ENCODE results near the gene SPTBN5.

SPTBN5 gene

DNA sequence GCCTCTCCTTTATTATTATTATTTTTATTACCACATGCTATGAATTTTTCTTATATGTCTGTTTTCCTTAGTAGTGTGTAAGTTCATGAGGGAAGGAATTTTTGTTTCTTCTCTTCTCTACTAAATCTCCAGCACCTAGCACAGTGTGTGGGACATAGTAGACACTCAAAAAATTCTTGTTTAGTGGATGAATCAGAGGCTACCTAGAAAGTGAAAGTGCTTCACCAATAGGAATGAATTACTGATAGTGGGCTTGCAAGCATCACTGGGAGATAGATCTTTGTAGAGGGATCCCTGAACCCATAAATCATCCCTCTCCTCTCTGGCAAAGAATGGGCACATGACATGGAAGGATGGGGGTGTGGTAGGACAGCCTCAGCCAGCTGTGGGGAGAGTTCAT is 8.5 kb downstream of the SPTBN5 start:
- DNase-seq (ENCODE audit: low read depth in 3 of 3, low spot score in 1 of 3): no peak

DNA sequence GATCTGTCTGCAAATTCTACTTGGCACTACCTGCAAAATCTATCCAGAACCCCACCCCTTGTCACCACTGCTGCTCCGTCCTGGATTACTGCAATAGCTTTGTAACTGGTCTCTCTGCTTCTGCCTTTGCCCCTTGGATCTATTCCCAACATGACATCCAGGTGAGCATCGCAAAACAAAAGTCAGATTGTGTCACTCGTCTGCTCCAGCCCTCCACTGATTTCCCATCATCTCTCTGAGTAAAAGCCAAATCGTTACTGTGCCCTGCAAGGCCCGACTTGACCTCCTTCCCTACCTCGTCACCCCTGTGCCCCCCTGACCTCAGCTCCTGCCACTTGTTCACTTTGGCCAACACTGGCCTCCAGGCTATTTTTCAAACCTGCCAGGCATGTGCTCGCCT is 9.4 kb downstream of the SPTBN5 start:
- no peak for DNase-seq (ENCODE audit: low read depth in 3 of 3, low spot score in 1 of 3)

DNA sequence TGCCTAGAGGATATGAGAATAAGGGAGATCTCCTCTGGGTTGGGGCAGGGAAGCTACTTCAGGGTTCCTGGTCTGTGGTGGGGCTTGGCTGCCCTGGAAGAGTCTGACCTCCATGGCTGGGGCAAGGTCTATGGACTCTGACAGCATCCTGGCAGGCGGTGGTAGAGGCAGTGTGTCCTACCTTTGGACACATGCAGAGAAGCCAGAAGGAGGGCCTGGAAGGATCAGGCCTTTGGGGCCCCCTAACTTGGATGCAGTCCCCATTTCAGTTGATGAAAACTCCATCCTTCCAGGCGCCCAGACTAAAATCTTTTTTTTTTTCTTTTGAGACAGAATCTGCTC is 10.4 kb downstream of the SPTBN5 start:
- DNase-seq (ENCODE audit: low read depth in 3 of 3, low spot score in 1 of 3): no peak

DNA sequence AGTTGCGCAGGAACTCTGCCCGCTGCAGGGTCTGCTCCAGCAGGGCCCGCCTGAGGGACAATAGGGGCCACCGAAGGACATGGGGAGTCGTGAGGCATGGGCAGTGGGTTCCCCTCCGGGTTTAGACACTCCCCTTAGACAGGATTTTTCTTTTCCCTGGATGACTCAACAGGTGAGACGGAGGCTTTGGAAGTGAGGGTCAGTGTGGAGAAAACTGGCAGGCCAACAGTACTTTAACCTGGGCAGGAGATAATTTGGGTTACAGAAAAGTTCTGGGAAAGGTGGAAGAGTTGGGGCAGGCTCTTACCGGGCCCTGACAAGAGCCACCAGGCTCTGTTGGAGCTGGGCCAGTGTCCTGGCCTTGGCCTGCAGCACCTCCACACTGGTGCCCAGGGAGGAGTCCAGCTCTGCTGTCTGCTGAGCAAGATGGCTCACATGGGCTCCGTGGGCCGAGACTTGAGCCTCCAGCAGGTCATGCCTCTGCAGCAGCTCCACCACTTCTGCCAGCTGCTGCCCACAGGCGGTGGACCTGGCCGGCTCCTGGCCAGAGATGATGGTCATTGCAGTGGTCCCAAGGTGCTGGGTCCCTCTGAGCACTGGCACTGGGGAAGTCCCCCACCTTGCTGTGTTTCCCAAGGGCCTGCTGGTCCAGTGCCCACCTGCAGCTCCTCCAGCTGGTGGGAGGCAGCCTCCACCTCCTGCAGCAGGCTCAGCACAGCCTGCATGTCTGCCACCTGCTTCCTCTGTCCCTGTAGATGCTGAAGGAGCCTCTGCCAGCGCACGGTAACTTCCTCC is 11.0 kb downstream of the SPTBN5 start:
- DNase-seq (ENCODE audit: low read depth in 3 of 3, low spot score in 1 of 3): no peak

DNA sequence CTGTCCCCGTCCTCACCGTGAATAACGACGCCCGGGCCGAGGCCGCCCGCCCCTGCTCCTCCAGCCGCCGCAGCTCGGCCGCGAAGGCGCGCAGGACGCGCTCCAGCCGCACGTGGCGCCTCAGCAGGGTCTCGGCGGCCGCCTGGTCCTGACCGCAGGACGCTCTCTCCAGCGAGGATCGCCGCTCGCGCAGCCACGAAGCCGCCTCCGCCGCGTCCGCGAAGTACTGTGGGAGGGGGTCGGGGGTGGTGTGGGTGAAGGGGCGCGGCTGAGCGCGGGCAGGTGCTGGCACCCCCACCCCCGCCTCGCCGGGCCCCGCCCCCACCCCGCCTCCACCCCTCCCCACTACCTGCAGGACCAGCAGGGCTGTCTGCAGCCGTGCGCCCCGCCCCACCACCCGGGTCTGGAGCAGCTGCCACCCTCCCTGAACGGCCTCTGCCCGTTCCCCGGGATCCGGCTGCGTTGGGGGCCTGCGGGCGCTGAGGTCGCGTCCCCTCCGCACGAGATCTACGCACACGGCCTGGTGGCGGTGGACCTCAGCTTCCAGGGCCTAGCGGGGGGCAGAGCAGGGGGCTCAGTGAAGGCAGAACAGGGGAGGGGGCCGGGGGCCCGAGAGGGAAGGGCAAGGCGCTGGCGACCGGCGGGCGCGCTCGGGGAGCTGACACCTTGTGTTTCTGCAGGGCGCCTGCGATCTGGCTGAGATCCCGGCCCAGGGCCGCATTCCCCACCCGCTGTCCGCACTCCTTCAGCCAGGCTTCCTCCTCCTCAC is 11.7 kb downstream of the SPTBN5 start:
- no peak for DNase-seq (ENCODE audit: low read depth in 3 of 3, low spot score in 1 of 3)

DNA sequence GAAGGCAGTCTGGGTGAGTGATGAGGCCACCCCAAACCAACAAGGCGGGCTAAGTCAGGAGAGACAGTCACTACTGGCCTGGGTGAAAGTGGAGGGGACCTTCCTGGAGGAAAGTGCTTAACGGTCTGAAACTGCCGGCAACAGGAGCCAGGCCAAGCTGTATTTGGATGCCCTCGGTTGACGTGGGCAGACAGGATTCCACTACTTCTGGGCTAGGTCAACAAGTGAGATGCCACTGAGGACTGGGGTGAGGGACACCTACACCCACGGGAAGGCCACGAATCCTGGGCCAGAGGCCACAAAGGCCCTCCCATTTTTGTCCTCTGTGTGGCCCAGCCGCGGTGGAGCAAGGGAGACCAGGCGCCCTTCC is 12.3 kb downstream of the SPTBN5 start:
- DNase-seq (ENCODE audit: low read depth in 3 of 3, low spot score in 1 of 3): no peak

DNA sequence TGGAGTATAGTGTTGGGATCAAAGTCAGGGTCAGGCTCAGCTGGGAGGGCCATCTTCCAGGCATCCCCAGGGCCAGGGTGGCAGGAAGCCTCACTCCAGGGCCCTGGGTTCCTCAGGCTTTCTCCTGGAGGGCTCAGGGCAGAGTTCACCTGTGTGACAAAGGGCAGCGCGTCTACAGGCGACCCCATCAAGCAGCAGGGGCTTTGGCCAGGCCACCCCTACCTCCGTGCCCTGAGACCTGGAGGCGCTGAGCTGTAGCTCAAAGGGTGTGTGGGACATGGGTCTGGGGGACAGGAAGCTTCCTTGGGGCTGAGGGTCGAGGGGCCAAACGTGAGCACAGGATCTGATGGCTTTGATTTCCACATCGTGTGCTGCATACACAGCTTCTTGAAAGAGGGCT is 12.8 kb downstream of the SPTBN5 start:
- no peak for DNase-seq (ENCODE audit: low read depth in 3 of 3, low spot score in 1 of 3)

DNA sequence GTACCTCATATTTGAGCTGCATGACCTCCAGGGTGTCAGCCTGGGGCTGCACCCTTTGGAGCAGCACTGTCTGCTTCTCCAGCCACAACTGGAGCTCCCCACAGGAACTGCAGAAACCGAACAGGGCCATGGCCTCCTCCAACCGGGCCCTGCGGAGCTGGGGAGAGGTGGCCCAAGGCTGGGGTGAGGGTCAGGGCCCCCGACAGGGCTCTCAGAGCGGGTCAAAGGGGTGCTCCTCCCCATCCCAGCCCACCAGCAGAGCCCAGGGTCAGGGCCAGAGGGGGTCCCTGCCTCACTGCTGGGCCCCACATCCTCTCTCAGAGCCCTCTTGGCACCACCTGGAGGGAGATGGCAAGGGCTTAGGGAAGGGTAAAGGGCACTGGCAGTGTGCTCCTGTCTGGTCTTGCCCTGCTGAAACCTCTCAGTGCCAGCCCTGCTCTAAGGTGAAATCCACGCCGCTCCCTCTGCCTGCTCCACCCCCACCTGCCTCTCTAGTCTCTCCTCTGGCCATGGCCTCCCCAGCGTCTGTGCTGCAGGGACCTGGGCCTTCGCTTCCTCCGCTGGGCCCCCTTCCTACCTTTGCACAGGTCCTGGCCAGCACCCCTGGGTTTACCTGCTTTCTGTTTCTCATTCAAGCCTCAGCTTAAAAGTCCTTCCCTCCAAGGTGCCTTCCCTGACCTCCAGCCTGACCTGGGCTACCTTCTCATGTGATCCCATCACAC is 13.5 kb downstream of the SPTBN5 start:
- DNase-seq (ENCODE audit: low read depth in 3 of 3, low spot score in 1 of 3): no peak

DNA sequence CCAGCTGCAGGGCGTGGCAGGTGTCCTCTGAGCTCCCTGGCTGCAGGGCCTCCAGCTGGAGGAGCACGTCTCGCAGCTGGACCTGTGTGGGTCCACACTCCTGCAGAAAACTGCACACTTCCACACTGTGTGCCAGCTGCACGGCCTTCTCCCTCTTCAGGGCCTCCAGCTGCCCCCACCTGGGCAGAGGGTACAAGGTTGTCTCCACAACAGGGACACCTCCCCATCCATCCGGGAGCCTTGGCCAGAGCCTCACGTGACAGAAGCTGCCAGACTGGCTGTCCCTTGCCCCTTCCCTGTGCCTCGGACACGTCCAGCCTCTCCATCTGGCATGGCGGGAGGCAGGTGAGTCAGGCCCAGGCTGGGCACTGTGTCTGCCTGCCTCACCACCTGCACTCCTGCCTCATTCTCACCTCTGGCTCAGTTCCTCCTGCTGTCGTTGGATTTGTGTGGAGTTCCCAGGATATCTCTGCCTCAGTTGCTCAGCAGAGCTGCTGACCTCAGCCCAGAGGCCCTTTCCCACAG is 14.5 kb downstream of the SPTBN5 start:
- DNase-seq (ENCODE audit: low read depth in 3 of 3, low spot score in 1 of 3): no peak

DNA sequence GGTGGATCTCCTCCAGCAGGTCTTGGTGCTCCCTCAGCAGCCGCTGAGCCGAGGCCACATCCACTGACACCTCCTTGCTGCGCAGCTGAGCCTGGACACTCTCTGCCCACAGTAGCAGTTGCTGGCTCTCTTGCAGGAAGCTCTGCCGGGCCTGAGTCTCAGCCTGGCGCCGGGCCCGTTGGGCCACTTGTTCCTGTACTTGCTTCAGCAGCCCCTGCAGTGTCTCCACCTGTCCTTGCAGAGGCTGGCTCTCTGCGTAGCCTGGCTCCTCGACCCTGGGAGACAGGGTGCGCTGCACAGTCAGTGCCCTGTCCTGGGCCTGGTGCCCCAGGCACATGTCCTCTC is 15.5 kb downstream of the SPTBN5 start:
- DNase-seq (ENCODE audit: low read depth in 3 of 3, low spot score in 1 of 3): no peak

DNA sequence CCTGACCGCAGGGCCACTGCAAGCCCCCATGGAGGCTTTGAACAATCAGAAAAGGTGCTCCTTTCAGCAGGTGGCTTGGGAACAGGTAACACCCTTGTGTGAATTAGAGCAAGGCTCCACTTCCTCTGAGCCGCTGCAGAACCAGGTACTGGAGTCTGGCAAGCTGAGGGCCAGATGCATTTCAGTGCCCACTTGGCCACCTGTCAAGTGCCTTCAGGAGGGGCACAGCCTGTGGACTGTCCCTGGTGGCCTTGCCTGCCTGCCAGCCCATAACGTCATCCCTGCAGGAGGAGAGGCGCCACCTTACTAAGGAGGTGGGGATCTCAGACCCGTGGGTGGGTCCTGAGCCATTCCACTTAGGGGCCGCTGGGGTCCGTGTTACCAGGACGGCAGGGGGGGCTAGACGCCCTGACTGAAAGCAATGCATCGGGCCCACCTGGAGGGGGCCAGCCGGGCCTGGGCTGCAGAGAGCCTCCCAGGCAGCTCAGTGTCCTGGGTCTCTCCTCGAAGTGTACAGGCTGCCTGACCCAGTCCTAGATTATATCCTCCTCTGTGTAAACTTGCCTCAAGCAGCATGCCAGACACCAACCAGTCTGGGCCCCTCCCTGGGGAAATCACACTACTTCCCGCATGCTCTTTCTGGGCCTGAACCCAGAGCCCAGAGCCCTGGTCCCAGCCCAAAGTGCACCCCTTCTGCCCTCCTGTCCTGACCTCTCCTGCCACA is 16.1 kb downstream of the SPTBN5 start:
- DNase-seq (ENCODE audit: low read depth in 3 of 3, low spot score in 1 of 3): no peak

DNA sequence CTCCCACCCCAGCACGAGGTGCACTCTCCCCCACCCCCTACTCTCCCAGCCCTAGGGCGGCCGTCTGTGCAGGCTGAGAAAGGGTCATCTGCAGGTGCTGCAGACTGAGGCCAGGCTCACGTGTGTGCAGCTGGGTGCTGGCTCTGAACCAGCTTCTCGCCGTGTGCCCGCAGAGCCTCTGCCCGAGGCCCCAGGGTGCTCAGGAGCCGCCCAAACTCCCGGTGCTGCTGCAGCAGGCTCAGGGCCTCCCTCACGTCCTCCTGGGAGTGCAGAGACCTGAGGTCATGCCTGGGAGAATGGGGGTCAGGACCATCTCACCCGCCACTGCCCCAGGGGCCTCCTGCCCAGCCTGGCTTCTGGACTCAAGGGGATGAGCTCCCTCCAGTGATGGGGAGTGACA is 17.2 kb downstream of the SPTBN5 start:
- DNase-seq (ENCODE audit: low read depth in 3 of 3, low spot score in 1 of 3): no peak

DNA sequence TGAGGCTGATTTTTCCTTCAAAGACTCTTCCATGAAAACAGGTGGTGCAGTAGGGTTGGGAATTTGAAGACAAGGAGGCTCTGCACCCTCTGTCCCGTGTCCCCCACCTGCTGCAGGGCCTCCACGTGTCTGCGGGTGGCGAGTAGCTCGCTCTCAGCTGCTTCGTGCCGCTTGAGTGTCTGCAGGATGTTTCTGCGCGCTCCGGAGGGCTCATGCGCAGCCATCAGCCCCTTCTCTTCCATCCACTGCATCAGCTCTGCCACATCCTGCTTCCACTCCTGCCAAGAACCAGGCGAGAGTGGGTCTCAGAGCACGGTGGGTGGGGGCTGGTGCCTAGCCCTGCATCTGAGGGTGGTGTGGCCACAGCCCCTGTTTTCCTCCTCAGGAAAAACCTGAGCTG is 17.8 kb downstream of the SPTBN5 start:
- no peak for DNase-seq (ENCODE audit: low read depth in 3 of 3, low spot score in 1 of 3)

DNA sequence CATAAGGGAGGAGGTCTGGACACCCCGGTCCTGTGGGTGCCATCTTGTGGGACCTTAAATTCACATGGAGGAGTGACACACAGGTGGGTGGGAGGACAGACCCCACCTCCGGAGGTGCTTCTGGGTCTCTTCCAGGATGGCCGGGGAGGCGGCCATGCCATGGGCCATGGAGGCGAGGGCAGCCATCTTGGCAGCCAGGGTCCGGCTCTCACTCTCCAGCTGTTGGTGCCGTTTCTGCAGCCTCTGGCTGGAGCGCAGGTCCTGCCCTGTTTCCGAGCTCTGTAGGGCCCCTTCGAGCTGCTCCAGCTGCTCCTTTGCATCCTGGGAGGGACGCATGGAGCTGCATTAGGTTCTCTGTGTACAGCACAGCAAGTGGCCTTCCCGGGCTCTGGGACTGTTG is 19.1 kb downstream of the SPTBN5 start:
- DNase-seq (ENCODE audit: low read depth in 3 of 3, low spot score in 1 of 3): no peak

DNA sequence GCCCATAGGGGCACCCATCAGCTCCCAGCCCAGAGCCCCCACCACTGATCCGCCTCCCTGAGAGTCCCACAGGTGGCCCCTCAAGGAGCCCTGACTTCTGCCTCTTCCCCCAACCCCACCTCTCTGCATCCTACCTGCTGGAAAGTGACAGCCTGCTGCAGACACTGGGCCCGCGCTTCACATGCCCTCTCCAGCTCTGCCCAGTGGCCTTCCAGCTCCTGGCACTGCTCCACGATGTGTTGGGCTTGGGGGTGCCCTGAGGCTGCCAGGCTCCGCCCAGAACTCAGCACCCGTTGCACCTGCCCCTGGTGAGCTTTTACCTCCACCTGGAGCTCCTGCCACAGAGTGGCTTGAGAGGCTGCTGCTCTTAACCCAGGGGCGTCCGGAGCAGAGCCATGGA is 20.1 kb downstream of the SPTBN5 start:
- no peak for DNase-seq (ENCODE audit: low read depth in 3 of 3, low spot score in 1 of 3)

DNA sequence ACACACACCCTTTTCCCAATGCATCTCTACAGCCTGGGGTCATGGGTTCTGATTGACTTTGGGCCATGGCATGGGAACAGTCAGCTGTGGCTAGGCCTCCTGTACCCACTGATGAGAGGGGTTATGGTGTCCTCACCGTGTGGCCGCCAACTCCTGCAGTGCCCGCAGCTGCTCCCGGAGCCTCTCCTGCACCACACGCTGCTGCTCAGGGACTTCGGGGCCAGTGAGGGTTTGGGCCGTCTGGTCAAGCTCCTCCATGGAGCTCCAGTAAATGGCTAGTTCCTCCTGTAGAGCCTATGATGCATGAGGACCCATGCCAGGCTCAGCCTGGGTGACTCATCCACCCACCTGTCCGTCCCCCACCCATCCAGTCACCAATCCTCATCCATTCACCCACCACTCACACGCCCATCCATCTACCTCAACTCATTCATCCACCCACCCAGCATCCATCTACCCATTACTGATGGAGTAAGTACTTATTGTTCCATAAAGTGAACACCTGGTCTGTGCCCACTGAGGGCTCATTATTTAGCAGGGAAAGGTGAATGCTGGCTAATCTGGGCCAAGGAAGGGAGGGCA is 21.6 kb downstream of the SPTBN5 start:
- no peak for DNase-seq (ENCODE audit: low read depth in 3 of 3, low spot score in 1 of 3)

DNA sequence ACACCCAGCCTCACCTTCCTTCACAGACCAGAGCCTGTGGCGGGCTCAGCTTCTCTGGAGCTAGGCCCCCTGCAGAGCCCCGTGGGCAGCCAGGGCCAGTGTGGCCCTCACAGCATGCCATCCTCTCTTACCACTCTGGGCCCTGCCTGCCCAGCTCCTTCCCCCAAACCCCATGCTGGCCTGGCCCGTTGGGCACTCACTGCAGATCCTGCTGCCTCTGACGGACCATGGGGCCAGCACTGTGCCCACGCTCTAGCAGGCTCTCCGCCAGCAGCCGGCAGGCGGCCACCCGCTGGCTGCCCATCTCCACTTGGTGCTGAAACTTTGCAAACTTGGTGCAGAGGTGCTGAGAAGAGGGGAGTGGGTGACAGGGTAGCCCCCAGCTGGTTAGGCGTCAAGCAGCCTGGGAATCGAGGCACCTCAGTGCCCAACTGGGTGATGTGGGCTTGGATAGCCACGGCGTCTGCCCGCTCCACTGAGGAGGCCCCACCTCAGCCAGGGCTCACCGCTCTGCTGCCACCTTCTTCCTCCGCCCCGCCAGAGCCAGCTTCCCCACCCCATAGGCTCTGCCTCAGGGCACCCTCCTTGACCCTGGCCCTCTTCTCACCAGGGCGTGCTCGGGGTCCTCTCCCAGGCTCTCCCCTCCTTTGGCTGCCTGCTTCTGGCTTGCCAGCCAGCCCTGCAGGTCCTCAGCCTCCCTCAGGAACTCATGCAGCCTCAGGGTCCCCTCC is 22.5 kb downstream of the SPTBN5 start:
- DNase-seq (ENCODE audit: low read depth in 3 of 3, low spot score in 1 of 3): no peak

DNA sequence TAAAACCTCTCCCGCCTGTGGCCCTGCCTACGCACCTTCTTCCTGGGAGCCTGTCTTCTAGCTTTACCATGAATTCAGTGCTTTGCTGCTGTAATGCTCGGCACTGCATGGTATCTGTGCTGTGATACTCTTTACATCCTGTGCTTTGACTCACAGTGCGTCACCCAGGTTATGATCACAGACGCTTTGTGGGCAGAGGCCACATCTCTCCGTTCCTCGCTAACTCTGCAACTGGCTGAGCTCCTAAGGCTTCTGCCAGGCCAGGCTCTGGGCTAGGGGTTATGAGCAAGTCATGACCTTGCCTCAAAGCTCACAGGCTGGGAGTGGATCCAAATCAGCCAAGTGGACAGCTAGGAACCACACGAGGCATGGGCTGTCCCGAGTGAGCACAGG is 23.2 kb downstream of the SPTBN5 start:
- DNase-seq (ENCODE audit: low read depth in 3 of 3, low spot score in 1 of 3): peak in 2 of 3 donors; percentile 7 to 29

DNA sequence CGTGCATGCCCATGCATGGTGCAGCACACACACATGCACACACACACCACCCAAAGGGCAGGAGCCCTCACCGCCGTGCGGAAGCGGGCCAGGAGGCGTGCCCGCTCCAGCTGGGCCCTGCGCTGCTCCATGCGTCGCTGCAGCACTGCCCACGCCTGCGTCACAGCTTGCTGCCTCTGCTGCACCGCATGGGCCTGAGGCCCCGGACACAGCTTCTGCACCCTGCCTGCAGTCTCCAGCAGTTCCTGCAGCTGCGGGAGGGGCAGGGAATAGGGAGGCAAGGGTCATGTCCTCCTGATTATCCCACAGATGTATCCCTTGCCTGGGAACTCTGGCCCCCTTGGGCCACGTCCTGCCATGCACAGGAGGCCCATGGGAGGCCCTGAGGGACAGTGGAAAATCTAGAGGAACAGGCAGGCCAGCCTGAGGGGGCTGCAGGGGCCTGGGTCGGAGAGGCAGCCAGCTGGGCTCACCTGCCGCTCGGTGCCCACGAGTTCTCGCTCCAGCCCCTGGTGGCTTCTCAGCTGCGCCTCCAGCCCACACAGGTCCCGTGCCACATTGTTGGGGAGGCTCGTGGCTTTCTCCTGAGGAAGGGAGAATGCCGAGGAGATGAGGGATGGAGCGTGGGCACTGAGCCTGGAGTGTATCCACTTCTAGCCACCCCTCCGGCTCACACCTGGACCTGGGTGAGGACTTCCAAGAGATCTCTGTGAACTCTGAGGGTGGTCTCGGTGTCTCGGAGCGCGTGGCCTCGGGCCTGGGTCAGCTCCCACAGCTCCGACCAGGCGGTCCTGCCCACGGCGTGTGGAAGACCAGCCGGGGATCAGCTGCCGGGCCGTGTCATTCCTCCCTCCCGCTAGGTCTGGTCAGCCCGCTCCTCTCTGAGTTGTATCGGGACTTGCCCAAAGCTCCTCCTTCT is 23.8 kb downstream of the SPTBN5 start:
- DNase-seq (ENCODE audit: low read depth in 3 of 3, low spot score in 1 of 3): no peak
